Activated naive CD4-positive, alpha-beta T cell (primary cell): ENCODE measurements around the gene PLEKHG3.

Experiments used
- DNase-seq, 4 experiments: peaks; one replicate each; lab custom pipeline; 2025; lab: John Stamatoyannopoulos, UW

The PLEKHG3 gene

GRCh38 chr14:64784006-64784405 is 79.8 kb downstream of the PLEKHG3 start:
- no peak for DNase-seq

- no peak for DNase-seq
Measured at GRCh38 chr14:64786296-64787149, 82.3 kb downstream of the PLEKHG3 start.

GRCh38 chr14:64787619-64788018 is 83.4 kb downstream of the PLEKHG3 start:
- DNase-seq, result no peak

GRCh38 chr14:64788706-64789105 is 84.5 kb downstream of the PLEKHG3 start:
- DNase-seq, result no peak

GRCh38 chr14:64789696-64790095 is 85.5 kb downstream of the PLEKHG3 start:
- DNase-seq, result no peak

- DNase-seq, result no peak
Measured at GRCh38 chr14:64790478-64790877, 86.3 kb downstream of the PLEKHG3 start.

- no peak for DNase-seq
Measured at GRCh38 chr14:64792231-64792630, 88.0 kb downstream of the PLEKHG3 start.

GRCh38 chr14:64792871-64793560 is 88.8 kb downstream of the PLEKHG3 start:
- DNase-seq, result no peak

- no peak for DNase-seq
Measured at GRCh38 chr14:64795211-64795610, 91.0 kb downstream of the PLEKHG3 start.

GRCh38 chr14:64795921-64796320 is 91.7 kb downstream of the PLEKHG3 start:
- DNase-seq, result no peak

GRCh38 chr14:64796369-64796768 is 92.1 kb downstream of the PLEKHG3 start:
- no peak for DNase-seq

GRCh38 chr14:64799555-64799954 is 95.3 kb downstream of the PLEKHG3 start:
- no peak for DNase-seq
